Fibroblast of skin of left quadriceps (primary cell): ENCODE data around the gene PAN2.

ENCODE experiments used
- DNase-seq, 2 experiments: peaks; one replicate each; pipeline ENCODE4 v3.0.0-alpha.2; 2013; ENCODE audit warnings: low read depth in 2 of 2

PAN2 gene

GRCh38 chr12:56267443-56268071, 66.2 kb downstream of the PAN2 start:
- no peak for DNase-seq

GRCh38 chr12:56266693-56267442, 66.9 kb downstream of the PAN2 start, which contains the start of gene COQ10A:
Gene COQ10A (plus strand): TSS chr12:56266942. CDS start chr12:56267119, 177 bp downstream.
- peak; percentile 62 to 65 for DNase-seq
